SK-N-SH (cell line): ENCODE data around the gene RBBP8NL.

ENCODE experiments used
- EP300 ChIP-seq, 2 experiments: IDR thresholded peaks; 2 replicates each; pipeline versions ENCODE4 v1.4.0 to v1.6.1; 2012; ENCODE audit warnings: borderline replicate concordance in 1 of 2, low read depth in 1 of 2, low read length in 1 of 2
- POLR2AphosphoS5 ChIP-seq: IDR thresholded peaks from 2 replicates; pipeline ENCODE4 v1.6.1; 2012; ENCODE audit warnings: low read depth, low read length
- RAD21 ChIP-seq: IDR thresholded peaks from 2 replicates; pipeline ENCODE4 v1.6.1; 2012; ENCODE audit warnings: mild to moderate bottlenecking, low read length
- RCOR1 ChIP-seq: fragments of 150-350 bp; IDR thresholded peaks from 2 replicates; pipeline ENCODE4 v1.6.1; 2017; ENCODE audit warnings: antibody characterized with exemption, low read length
- SIN3A ChIP-seq: IDR thresholded peaks from 2 replicates; pipeline ENCODE4 v1.6.1; 2012; ENCODE audit warnings: low read depth, mild to moderate bottlenecking, low read length, moderate library complexity, borderline replicate concordance
- TCF12 ChIP-seq: IDR thresholded peaks from 2 replicates; pipeline ENCODE4 v1.4.0; 2012
- TEAD4 ChIP-seq: IDR thresholded peaks from 2 replicates; pipeline ENCODE4 v1.4.0; 2012; ENCODE audit warnings: mild to moderate bottlenecking, borderline replicate concordance; ENCODE audit not compliant: insufficient read depth
- USF1 ChIP-seq: IDR thresholded peaks from 2 replicates; pipeline ENCODE4 v1.4.0; 2012; ENCODE audit warnings: low read depth, borderline replicate concordance
- TF ChIP-seq, protein P1 (sequence below): fragments of 200-600 bp; sonication (generic); IDR thresholded peaks from 2 replicates; pipeline ENCODE4 v1.6.1; 2017; ENCODE audit warnings: antibody characterized with exemption, mild to moderate bottlenecking, moderate library complexity

GRCh38 chr20:62417981-62418708 lies 9.2 kb downstream of the RBBP8NL start:
- TF ChIP-seq RAD21 (no peak), EP300 (IDR thresholded peaks at IDR 0.05; ENCODE audit: borderline replicate concordance in 1 of 2, low read depth in 1 of 2, low read length in 1 of 2) (no peak), USF1 (no peak), TEAD4 (no peak), POLR2AphosphoS5 (no peak), SIN3A (no peak), TCF12 (no peak), RCOR1 (no peak)
- TF ChIP-seq, protein P1, sequence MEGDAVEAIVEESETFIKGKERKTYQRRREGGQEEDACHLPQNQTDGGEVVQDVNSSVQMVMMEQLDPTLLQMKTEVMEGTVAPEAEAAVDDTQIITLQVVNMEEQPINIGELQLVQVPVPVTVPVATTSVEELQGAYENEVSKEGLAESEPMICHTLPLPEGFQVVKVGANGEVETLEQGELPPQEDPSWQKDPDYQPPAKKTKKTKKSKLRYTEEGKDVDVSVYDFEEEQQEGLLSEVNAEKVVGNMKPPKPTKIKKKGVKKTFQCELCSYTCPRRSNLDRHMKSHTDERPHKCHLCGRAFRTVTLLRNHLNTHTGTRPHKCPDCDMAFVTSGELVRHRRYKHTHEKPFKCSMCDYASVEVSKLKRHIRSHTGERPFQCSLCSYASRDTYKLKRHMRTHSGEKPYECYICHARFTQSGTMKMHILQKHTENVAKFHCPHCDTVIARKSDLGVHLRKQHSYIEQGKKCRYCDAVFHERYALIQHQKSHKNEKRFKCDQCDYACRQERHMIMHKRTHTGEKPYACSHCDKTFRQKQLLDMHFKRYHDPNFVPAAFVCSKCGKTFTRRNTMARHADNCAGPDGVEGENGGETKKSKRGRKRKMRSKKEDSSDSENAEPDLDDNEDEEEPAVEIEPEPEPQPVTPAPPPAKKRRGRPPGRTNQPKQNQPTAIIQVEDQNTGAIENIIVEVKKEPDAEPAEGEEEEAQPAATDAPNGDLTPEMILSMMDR = no peak
